IPS-18c (cell line): ENCODE measurements around the gene TENT5A.
"Not testable (repeated sequence)": the region's sequence is repeated elsewhere in the genome, so short reads cannot be mapped to it uniquely, and the experiment has no call there.

ENCODE experiments used
- H3K4me3 ChIP-seq: 2 replicates; pipeline ENCODE4 v1.7.0; 2013; ENCODE audit warnings: low read depth, mild to moderate bottlenecking, low read length, moderate library complexity; ENCODE audit not compliant: insufficient read depth
- H3K9me3 ChIP-seq: one replicate; pipeline ENCODE4 v1.6.1; 2013; ENCODE audit warnings: mild to moderate bottlenecking, low read length, moderate library complexity; ENCODE audit not compliant: control insufficient read depth, insufficient read depth

Gene TENT5A

DNA sequence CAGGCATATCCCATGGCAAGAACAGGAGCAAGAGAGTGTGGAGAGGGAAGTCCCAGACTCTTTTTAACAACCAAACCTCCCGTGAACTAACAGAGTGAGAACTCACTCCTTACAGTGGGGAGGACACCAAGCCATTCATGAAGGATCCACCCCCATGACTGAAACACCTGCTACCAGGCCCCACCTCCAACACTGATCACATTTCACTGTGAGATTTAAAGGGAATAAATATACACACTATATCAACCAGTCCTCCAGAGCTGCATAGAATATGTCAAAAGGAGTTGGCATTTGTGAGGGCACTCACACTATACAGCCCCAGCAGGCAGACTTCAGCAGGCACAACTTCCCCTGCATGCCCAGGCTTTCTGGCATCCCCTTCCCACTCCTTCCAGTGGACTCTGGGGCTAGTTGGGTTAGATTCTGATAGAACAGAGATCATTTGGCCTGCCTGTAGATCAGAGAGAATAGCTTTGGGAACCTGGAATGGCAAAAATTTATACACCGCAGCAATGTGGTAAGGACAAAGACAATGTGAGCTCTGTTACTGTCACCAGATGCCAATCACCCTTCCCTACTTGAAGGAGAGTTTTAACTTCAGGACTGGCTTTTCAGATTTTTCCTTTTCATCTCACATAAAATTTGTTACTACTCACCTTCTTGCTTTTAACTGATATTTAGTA lies 25.2 kb upstream of the TENT5A start:
- no peak overlapping the region for H3K4me3 ChIP-seq
- H3K9me3 ChIP-seq: no peaks in the 10 kb centered on the region

- not testable (repeated sequence) for H3K9me3 ChIP-seq, H3K4me3 ChIP-seq
These were observed 23.7 kb upstream of the TENT5A start for GRCh38 chr6:81776219-81776618.

DNA sequence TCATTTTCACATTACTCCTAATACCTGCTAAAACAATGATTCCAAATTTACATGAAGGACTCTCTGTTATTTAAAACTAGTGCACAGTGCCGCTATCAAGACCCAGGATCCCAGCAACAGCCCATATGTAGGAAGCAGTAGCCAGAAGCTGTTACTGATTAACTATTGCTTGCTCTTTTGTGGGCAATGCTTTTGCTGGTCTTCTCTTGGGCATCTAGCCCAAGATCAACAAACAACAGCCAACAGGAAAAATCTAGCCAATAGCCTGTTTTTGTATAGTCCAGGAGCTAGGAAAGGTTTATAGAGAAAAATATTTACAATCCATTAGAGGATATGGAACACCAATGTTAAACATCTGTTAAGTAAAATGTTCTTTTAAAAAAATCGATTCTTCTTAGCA lies 22.1 kb upstream of the TENT5A start:
- H3K9me3 ChIP-seq: no peaks in the 10 kb centered on the region
- H3K4me3 ChIP-seq: no peak overlapping the region

GRCh38 chr6:81773887-81774286 lies 21.4 kb upstream of the TENT5A start:
- no peak overlapping the region for H3K4me3 ChIP-seq
- H3K9me3 ChIP-seq: no peaks in the 10 kb centered on the region

- Histone ChIP-seq H3K4me3 (no peak overlapping the region), H3K9me3 (no peaks in the 10 kb centered on the region)
These were observed 20.3 kb upstream of the TENT5A start for GRCh38 chr6:81772741-81773140.

- Histone ChIP-seq H3K4me3 (no peak overlapping the region), H3K9me3 (no peaks in the 10 kb centered on the region)
These were observed 18.6 kb upstream of the TENT5A start for GRCh38 chr6:81771097-81771496.

DNA sequence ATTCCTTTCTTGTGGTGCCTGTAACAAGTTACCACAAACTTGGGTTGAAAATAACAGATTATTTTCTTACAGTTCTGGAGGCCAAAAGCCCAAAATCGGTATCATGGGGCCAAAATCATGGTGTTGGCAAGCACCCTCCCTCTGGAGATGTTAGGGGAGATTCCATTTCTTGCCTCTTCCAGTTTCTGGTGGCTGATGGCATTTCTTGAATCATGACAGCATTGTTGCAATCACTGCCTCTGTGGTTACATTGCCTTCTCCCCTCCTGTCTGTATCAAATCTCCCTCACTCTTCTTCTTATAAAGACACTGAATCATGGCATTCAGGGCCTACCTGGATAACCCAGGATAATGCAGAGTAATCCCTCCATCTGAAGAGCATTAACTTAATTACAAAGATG lies 17.9 kb upstream of the TENT5A start:
- H3K4me3 ChIP-seq: no peak overlapping the region
- no peaks in the 10 kb centered on the region for H3K9me3 ChIP-seq

GRCh38 chr6:81769824-81770223 lies 17.3 kb upstream of the TENT5A start:
- Histone ChIP-seq H3K9me3 (no peaks in the 10 kb centered on the region), H3K4me3 (no peak overlapping the region)

- Histone ChIP-seq H3K4me3 (no peak overlapping the region), H3K9me3 (no peaks in the 10 kb centered on the region)
These were observed 15.9 kb upstream of the TENT5A start for GRCh38 chr6:81768150-81768942.

DNA sequence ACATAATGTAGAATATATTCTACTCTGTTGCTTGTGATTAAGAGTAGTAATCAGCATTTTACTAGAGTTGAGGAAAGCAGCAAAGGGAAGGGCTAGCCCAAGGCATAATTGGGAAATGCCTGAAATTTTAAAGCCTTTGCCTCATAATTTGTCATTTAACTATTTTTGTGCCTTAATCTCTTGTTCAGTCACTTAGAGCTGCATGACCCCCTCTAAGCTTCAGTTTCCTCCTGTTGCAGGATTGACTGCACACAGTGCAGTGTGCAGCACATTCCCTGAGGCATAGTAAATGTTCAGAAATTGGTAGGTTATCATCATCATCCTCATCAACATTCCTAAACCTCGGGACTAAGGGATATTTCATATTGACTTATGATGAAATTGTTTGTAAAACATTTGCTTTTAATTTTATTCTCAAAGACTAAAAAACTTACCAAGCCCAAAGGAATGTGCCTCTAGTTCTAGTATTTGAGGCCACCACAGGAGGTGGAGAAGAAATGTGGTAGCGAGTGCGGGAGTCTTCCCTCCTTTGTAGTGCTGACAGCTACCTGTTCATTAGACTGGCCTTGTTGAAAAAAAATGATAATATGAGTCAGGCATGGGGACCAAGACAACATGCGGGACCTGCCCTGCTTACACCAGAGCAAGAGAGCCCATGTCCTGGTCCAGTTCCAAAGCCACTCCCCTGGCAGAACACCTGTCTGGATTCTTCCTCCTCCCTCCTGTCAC lies 14.8 kb upstream of the TENT5A start:
- H3K9me3 ChIP-seq: no peaks in the 10 kb centered on the region
- no peak overlapping the region for H3K4me3 ChIP-seq

DNA sequence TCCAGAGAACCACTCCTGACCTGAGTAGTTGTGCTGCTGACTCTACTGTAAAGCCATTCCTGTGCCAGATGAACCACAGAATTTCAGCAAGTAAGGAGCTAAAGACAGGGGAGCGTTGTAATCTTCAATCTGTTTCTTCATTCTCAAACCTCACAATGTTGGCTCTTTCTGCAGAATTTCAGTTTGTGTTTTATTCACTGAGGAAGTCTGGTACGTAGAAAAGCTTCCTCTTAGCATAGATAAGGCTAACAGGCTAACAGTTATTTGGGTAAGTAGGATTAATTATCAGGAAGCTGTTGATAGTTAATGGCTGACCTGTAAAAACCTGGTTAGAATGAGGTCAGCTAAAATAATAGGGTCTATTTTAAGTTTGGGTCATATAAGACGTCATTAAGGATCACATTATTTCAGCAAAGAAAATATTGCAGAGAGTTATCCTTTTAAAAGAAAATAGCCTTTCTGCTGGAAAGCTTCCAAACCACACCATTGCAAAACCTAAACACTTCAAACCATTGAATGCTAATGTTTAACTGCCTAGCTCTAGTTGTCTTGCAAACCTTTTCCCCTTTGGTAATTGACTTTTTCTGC lies 14.1 kb upstream of the TENT5A start:
- Histone ChIP-seq H3K9me3 (no peaks in the 10 kb centered on the region), H3K4me3 (no peak overlapping the region)

DNA sequence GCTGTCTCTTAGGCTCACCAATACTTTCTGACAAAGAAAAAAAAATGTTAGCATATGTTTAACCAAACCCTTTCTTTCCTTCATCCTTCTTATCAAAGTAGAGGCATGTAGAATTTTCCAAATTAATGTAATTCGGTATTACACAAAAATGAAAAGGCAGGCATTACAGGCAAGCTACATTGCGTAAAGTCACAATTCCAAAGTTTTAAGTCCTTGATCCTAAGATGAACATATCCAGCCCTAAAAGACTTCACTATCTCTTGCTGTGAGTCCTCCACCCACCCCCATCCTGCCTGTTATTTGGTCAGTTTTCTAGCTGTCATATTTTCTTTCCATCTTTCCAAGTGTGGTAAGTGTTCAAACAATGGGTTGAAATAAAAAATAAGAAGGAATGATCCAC lies 12.1 kb upstream of the TENT5A start:
- no peak overlapping the region for H3K4me3 ChIP-seq

DNA sequence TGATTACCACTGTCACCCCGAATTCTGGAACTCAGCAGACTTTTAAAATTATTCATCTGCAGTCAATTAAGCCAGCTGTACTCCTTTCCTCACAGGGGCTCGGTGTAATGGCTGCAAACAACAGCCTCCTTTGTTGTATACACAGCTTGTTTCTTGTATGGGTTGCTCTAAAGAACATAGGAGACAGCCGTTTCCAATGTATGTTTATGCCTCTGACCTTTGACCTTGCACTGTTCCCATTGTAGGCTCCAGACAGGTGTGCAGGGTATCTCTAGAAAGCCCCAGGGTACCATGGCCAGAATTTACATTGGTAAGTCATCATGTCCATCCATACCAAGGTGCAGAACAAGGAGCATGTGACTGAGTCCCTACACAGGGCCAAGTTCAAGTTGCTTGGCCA lies 11.5 kb upstream of the TENT5A start:
- H3K9me3 ChIP-seq: no peaks in the 10 kb centered on the region
- no peak overlapping the region for H3K4me3 ChIP-seq

More for the DNA sequence above, 12.1 kb upstream of the TENT5A start:
- no peaks in the 10 kb centered on the region for H3K9me3 ChIP-seq

- Histone ChIP-seq H3K9me3 (no peaks in the 10 kb centered on the region), H3K4me3 (no peak overlapping the region)
These were observed 10.6 kb upstream of the TENT5A start for GRCh38 chr6:81763051-81763450.

DNA sequence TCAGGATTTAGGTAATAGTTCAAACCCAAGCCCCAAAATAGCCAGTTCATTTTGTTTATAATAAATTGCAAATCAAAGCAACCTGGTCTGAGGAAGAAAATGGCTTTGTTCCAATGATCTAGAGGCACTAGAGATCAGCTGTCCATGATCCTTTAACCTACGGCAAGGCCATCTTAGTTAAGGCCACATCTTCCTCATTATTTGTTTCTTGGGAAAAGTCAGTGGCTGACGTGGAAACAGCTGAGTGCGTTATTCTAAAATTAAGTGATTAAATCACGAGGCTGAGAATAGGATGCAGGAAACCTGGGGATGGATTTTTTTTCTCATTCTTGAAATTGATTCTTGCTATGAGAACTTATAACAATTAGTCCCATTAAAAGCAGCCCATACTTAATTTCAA lies 10.1 kb upstream of the TENT5A start:
- Histone ChIP-seq H3K4me3 (no peak overlapping the region), H3K9me3 (no peaks in the 10 kb centered on the region)

DNA sequence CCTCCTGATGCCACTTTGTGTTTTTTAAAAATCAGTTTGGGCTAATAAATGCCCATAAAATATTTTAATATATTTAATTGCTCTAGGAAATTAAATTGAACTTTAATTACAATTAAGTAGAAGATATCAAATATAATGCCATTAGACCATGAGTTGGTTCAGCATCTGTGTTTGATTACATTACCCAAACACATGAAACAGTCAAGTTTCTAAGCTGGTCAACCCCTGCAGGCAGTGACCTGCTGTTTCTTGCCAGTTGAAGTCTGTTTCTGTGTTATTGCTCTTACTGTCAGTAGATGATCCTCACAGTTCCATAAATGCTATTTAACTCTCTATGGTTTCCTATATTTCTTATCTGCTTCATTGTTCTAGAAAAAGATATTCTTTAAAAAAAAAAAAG lies 9.7 kb upstream of the TENT5A start:
- Histone ChIP-seq H3K9me3 (no peaks in the 10 kb centered on the region), H3K4me3 (no peak overlapping the region)

- H3K9me3 ChIP-seq: no peaks in the 10 kb centered on the region
- H3K4me3 ChIP-seq: no peak overlapping the region
These were observed 8.7 kb upstream of the TENT5A start for GRCh38 chr6:81761197-81761596.

DNA sequence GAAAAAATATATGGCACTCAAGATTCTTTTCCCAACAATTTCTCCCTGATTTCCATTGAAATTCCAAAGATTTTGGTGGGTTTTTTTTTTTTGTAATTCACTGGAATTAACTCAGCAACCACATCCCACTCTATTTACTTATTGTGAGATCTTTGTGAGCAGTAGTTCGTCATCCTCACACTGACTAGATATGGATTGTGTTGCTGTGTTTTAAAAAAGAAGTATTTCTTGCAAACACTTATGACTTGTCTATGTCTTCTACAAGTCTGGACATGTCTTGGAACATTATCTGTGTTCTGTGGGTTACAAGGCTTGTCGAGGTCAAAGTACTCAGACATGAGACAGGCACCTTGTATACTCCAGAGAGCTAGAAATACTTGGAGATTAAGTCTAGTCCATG lies 7.3 kb upstream of the TENT5A start:
- Histone ChIP-seq H3K4me3 (no peak overlapping the region), H3K9me3 (no peaks in the 10 kb centered on the region)
